HG03378 (cell line): ENCODE data around the gene ANKRD11.
"Not testable (repeated sequence)": the region's sequence is repeated elsewhere in the genome, so short reads cannot be mapped to it uniquely, and the experiment has no call there.

Source experiments
- ATAC-seq: cut with Tn5 transposase; IDR thresholded peaks from one replicate; pipeline ENCODE4 v1.9.1; 2021; ENCODE audit warnings: mild to moderate bottlenecking, moderate library complexity; ENCODE audit not compliant: unreplicated experiment

Gene ANKRD11

DNA sequence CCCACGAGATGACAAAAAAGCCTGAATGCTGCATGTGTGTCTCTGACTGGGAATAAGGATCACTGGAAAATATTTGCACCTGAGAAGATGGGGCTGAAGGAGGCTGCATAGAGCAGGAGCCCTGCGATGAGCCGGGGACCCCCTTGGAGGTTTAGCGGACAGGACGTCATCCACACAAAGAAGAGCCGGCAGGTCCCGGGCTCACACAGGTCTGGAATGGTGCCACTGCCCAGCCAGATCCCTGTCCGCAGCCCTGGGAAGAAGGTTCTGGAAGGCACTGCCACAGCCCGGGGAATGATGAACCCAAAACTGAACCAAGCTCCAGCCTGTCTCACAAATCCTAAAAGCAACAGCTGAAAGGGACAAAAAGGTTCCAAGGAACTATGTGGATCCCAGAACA lies 101.8 kb downstream of the ANKRD11 start:
- no peak for ATAC-seq

DNA sequence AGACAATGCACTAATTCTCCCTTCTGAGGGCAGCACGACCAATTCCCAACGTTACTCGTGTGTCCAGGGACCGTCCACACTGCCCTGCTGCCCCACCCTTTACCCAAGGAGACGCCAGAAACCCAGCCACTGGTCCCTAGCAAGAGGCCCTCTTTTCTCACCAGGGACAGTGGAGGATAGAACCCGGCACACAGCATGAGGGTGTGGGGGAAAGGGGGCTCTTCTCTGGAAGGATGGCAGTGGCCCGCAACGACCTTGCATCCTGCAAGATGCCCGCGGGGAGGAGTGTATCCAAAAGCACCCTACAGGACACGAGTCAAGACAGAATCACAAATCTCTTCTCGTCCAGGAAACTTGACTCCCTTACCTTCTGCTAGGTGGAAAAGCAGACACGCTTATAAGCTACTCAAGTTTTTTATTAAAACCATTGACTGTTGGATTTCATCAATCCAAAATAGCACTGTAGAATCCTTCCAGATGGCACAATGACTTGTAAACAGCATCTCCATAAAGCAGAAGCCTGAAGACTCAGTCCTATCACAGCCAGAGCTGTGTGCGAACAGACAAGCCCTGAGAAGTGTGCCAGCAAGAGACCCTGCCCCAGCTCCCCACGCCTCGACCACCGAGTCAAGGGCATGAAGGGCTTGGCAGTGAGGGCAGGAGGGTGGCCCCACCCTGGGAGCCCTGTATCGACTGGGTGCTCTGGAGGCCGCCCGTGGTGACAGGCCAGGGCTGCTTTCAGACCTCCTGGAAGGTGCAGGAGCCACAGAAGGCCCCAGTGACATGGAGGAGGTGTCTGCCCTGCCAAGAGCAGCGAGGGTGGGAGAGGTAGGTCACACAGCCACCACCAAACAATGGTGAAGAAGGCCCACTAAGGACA lies 103.8 kb downstream of the ANKRD11 start:
- ATAC-seq, result no peak

DNA sequence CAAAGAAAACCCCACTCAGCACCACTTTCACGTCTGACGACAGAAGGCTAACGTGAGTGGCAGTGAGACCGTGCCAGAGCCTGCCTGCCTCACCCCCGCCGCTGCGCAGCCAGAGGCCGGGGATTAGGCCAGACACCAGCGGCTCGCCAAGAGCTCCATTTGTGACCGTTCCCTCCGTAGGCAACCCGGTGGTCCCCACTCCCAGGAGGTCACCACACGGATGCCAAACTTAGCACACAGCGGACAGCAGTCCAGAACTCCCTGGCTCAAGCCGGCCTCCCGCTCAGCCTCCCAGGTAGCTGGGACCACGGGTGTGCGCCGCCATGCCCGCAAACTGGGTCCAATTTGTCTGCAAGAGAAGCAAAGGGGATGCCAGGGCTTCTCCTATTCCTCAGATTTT lies 104.6 kb downstream of the ANKRD11 start:
- ATAC-seq, result no peak

GRCh38 chr16:89384282-89384681 lies 106.1 kb downstream of the ANKRD11 start:
- no peak for ATAC-seq

DNA sequence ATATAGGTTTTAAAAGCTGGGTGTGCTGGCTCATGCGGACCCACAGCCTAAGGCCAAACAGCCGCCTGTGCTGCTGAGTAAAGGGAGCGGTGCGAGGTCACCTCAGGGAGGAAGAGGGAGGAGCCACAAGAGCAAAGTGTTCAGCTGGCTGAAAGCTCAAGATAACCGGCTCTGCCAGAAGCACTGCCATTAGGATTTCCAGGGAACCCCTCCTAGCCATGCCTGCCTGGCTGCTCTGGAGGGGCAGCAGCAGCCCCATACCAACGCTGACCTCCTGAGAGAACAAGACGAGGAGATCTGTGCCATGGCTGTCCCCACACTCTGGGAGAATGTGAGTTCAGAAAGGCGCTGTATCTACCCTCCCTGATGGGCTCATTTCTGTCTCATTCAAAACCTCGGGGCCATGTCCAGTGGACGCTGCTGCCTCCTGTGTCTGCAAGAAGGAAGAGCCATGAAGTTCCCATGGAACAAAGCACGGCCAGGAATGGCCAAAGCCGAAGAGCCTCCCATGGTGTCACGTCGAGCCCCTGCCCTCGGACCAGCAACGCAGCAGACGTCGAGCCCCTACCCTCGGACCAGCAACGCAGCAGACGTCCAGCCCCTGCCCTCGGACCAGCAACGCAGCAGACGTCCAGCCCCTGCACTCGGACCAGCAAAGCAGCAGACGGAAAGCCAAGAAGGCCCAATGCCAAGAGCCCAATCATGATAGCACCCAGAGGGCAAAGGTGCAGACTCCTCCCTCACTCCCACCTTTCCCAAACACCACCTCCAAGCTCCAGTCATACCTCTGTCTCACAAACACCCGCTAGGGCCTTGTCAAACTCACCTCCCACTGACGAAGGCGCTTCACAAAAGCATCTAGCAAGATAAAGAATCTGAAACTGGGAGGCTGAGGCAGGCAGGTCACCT lies 107.0 kb downstream of the ANKRD11 start:
- no peak for ATAC-seq

- not testable (repeated sequence) for ATAC-seq
These were observed 107.8 kb downstream of the ANKRD11 start for GRCh38 chr16:89382555-89382954.

GRCh38 chr16:89381788-89382187 lies 108.6 kb downstream of the ANKRD11 start:
- ATAC-seq, result no peak

GRCh38 chr16:89380681-89381080 lies 109.7 kb downstream of the ANKRD11 start:
- no peak for ATAC-seq

DNA sequence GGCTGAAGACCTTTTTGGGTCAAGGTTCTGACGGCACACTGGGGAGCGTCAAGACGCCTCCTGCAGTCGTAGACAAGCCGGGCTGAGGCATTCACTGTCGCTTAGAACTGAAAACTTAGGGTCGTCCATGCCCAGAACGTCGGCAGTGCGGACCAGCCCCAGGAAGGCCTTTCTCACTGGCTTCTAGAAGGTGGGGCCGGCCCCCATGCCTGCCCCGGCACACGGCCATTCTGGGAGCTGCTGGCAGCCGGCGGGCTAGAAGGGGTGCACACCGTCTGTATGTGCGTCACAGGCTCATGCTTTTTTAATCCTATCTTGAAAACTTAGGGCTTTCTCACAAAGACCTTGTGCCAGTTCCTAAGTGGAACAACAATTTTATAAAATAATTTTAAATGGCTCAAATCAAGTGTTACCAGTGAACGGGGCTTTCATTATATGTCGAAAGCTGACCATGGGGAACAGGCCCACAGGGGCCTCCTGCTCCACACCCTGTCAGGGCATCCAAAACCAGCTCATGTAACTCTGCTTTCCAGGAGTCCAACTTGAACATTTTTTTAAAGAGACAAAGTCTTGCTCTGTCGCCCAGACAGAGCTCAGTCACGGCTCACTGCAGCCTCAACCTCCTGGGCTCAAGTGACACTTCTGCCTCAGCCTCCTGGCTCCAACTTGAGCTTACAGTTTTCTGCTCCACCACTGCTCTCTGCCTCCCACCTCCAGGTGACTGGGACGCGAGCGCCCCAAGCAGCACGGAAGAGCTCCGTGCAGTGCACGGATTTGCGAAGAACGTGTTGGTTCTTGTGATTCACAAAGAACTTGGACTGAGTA lies 111.2 kb downstream of the ANKRD11 start:
- no peak for ATAC-seq

DNA sequence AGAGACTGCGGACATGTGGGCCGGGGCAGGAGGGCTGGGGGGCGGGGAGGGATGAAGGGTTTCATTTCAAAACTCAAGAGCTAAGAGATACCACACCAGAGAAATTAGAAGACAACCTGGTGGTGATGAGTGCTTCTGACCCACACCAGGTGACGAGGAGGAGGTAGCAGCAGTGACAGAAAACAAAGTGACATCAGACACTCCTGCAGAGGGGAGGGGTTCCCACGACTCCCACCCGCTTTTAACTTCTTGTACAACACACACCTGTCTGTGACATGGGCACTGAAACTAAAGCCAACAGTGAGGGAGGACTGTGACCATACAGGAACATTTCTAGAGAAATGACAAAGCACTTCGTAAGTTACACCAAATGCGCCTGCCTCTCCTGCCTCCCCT lies 112.9 kb downstream of the ANKRD11 start:
- ATAC-seq, result no peak

DNA sequence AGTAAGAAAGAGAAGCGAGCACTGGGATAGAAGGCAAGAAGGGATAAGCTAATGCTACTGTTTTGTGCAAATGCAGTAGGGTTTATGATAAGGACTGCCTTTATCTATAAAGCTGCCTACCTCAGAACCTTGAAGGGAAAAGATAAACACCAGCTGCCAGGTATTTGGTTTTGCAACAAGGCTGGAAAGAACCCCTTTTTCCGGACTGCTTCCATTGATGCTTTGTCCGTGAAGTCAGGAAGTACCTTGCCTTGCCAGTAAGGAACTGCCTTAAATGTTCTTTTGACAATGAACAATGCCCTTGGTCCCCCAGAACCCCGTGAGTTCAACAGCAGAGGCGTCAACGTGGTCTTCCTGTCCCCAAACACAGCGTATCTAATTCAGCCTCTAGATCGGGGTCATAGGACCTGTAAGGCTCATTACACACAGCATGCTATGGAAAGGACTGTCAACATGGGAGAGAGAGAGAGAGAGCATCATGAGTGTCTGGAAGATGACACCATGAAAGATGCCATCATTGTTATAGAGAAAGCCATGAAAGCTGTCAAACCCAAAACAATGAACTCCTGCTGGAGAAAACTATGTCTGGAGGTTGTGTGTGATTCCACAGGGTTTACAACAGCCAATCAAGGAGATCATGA lies 113.4 kb downstream of the ANKRD11 start:
- ATAC-seq, result no peak

DNA sequence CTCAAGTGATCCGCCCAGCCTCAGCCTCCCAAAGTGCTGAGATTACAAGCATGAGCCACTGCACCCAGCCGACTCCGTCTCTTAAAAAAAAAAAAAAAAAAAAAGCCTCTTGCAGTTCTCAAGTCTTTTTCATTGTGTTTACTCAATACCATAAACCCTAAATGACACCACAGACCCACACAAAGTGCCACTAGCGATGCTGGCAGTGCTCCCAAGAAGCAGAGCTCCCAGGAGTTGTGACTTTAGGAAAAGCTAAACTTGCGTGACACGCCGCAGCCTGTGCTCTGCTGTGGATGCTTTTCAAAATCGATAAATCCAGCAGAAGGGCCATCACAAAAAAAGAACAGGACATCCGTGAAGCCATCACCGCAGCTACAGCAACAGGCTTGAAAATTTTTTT lies 114.7 kb downstream of the ANKRD11 start:
- ATAC-seq, result no peak

- ATAC-seq, result no peak
These were observed 115.3 kb downstream of the ANKRD11 start for GRCh38 chr16:89375021-89375420.

DNA sequence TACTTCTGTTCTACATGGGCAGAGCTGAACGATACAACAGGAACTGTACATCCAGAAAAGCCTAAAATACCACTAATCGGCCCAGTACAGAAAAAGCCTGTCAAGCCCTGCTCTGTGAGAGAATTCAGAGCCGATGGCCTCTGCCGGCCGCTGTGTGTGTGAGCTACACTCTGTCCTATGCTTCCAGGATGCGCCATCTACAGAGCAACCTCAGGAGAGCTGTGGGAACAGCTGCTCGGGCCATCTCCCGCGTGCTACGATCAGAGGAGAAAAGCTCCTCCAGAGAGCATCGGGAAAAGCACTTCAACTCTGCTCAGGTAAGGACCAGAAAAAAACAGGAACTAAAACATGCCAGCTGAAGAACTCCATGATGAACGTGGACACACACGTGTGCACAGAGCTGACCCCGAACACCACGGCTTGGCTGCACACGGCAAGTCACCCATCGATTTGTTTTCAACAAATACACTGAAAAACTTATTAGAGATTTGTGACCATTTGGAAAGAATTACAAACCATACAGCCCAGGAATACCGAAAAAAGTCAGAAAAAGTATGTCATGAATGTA lies 115.9 kb downstream of the ANKRD11 start:
- no peak for ATAC-seq

DNA sequence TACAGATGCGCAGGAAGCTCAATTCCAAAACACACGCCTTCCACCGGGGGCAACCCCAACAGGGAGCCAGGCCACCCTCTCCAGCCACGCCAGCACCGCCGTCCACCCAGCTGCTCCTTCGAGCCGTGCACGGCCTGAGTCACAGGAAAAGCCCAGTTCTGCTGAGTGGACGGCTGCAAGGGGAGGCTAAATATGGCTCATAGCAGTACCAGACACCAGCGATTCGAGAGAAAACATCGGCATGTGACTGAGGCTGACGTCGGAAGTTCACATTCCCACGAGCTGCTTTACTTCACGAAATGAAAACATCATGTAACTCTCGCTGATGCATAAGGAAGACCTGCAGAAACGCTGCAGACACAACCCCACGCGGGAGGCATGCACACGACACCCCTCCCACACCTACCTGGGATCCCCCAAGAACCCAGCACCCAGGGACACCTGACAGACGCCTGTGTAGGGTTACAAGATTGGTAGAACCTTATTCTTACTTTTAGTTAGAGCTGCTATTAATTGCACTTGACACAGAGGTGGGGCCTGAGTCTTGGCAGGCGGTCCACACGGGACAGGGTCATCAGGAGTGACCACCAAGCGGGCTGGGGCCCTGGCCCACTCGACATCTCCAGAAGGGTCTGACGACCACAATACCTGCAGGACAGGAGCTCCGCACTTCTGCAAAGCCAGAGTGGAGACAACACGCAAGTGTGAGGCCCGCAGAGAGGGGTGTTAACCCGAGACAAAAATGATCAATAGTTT lies 116.8 kb downstream of the ANKRD11 start:
- no peak for ATAC-seq

DNA sequence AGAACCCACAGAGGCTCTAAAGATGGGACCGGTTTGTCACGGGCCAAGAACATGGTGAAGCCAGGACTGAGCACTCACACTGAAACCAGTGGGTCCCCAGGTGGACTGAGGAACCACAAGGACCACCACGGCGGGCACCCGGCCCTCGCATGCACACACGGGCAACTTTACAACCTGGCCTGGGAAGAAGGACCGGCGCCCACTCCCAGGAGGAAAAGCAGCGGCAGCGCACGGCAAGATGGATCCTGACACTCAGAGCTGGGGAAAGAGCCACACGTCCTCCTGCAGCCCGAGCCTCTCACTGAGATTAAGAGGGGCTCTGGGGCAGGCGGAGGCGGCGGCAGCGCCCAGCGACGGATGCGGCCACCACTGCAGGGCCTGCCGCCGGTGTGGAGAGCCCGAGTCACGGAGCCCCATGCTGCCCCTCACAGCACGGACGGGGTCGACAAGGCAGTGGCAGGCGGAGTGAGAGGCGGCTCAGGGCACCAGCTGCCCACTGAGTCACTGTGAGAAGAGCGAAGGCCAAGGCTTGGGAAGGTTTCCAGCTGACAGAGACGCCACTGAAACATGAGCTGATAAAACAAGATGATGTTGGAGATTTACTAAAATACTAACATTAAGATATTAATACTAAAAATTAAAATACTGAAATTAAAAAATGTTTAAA lies 118.3 kb downstream of the ANKRD11 start:
- no peak for ATAC-seq

DNA sequence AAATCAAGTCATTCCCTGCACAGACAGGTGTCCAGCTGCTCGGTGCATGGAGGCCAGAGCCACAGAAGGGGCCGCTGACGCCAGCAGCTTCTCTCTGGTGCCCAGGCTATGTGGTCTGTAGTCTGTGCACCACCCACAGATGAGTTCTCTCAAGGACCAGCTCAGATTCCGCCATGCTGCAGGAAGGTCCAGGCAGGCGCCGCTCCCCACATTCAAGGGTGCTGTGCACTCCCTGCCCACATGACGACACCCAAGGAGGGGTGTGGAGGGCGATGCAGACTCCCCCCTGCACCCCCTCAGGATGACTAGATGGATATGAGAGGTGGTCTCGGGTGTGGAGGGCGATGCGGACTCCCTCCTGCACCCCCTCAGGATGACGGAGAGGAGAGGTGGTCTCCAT lies 119.0 kb downstream of the ANKRD11 start:
- ATAC-seq, result no peak

- ATAC-seq, result no peak
These were observed 119.8 kb downstream of the ANKRD11 start for GRCh38 chr16:89370601-89371000.

DNA sequence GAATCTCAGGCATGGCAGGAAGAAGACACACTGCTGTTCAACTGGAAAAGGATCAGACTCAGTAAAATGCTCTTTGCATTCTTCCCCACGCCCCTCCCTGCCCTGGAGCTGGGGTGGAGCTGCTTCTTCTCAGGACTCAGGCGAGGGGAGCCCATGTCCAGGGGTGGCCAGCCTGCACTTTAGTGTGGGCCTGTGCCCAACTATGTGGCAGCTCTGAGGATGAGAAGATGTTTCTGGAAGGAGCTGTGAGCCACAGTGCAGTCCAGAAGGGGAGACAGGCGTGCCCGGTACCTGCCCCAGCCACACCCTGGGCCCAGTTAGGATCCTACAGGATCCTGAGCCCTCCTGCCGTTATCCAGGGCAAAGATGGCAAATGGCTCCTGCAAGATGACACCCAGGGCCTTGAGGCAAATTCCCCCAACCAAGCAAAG lies 120.3 kb downstream of the ANKRD11 start:
- ATAC-seq, result no peak
